Measurements from ENCODE around the gene KRT33B. TPM values are rescaled to one million over a fixed set of nuclear protein-coding genes. Genes with fewer than 3 reads are reported as not detected.
A peak's percentile ranks its signal among the peaks of the same experiment; 100 is the strongest.

Gene KRT33B
- total and polyA plus RNA-seq, 7 donors = not detected

DNA sequence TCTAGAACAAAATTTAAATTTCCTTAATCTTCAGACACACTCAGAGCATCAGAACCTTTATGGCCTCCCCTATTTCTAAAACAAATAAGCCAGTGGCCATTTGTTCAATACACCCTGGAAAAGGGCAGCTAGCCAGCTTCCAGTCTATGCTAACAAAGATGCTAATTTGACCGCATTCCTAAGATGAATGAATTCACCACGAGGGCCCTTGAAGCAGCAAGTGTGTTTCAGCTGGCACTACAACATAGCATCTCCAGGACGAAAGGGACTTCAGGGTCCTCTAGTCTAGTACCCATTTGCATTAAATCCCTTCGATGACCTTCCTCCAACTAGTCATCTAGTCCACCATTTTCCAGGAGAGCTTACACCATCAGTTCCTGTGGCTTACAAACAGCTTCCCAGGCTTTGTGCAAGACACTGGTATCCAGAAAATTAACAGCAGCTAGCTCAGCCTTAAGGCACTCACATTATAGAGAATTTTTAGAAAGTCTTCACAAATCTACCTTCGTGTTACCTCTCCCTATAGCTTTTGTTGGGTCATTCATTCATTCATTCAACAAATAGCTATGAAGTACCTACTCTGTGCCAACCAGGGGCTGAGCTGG is 43.8 kb upstream of the KRT33B start:
- H3K9me3 ChIP-seq = no peaks in the 10 kb centered on the region
- no peaks in the 10 kb centered on the region for H3K27me3 ChIP-seq (ENCODE audit: insufficient read depth in 3 of 3, low read length in 2 of 3)
- no peak overlapping the region for H3K27ac ChIP-seq
- ATAC-seq (no peak), DNase-seq (no peak)
- TF ChIP-seq, protein P1, sequence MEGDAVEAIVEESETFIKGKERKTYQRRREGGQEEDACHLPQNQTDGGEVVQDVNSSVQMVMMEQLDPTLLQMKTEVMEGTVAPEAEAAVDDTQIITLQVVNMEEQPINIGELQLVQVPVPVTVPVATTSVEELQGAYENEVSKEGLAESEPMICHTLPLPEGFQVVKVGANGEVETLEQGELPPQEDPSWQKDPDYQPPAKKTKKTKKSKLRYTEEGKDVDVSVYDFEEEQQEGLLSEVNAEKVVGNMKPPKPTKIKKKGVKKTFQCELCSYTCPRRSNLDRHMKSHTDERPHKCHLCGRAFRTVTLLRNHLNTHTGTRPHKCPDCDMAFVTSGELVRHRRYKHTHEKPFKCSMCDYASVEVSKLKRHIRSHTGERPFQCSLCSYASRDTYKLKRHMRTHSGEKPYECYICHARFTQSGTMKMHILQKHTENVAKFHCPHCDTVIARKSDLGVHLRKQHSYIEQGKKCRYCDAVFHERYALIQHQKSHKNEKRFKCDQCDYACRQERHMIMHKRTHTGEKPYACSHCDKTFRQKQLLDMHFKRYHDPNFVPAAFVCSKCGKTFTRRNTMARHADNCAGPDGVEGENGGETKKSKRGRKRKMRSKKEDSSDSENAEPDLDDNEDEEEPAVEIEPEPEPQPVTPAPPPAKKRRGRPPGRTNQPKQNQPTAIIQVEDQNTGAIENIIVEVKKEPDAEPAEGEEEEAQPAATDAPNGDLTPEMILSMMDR (IDR thresholded peaks at IDR 0.05) = no peak
- intact Hi-C loops (cut with DNase I) = loop anchor here in 1 of 2 donors (10.0 kb wide), 1 partner anchor 231 kb away; no protein-coding TSS in a partner anchor
- H3K4me1 ChIP-seq = peaks cover 5% of the 10 kb centered on the region
- no peaks in the 10 kb centered on the region for H3K36me3 ChIP-seq (ENCODE audit: insufficient read depth in 1 of 2, low read depth in 1 of 2)
- WGBS, 3 donors = 62 to 67% (median 63%) methylated on average over 5 of the region's 5 CpGs
- no peak overlapping the region for H3K4me3 ChIP-seq

DNA sequence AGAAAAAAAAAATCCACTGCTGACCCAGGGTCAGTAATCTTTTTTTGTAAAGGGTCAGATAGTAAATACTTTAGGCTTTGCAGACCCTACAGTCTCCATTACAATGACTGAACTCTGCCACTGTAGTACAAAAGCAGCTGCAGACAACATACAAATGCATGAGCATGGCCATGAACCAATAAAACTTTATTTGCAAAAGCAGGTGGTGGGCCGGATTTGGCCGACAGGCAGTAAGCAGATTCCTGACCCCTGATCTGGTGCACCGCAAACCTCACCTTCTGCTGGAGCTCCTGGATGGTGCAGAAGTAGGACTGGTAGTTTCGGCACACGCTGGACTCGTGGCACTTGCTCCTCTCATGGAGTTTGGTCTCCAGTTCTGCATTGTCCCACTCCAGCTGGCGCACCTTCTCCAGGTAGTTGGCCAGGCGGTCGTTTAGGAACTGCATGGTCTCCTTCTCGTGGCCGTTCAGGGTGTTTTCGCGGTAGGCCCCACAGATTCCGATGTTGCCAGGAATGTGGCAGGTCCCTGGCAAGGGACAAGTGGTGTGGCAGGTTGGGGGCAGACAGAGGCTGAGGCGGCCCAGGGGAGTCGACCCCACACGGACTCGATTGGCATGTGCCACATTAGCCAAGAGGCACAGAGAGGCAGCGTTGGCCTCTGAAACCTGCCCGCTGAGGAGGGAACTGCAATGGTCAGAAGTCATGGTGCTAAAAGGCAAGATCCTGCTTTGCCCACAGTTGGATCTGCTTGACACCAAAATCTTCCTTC is 41.6 kb upstream of the KRT33B start:
- Histone ChIP-seq H3K27me3 (ENCODE audit: insufficient read depth in 3 of 3, low read length in 2 of 3) (no peaks in the 10 kb centered on the region), H3K4me3 (no peak overlapping the region), H3K27ac (no peak overlapping the region), H3K9me3 (no peaks in the 10 kb centered on the region), H3K4me1 (peaks cover 1% of the 10 kb centered on the region), H3K36me3 (ENCODE audit: insufficient read depth in 1 of 2, low read depth in 1 of 2) (no peaks in the 10 kb centered on the region)
- DNase-seq (no peak), ATAC-seq (no peak)
- TF ChIP-seq, protein P1 (IDR thresholded peaks at IDR 0.05) = no peak
- WGBS, 3 donors = 93 to 96% (median 94%) methylated on average over 20 of the region's 20 CpGs
- intact Hi-C loops (cut with DNase I) = loop anchor here in 1 of 2 donors (10.0 kb wide), 1 partner anchor 234 kb away; no protein-coding TSS in a partner anchor

DNA sequence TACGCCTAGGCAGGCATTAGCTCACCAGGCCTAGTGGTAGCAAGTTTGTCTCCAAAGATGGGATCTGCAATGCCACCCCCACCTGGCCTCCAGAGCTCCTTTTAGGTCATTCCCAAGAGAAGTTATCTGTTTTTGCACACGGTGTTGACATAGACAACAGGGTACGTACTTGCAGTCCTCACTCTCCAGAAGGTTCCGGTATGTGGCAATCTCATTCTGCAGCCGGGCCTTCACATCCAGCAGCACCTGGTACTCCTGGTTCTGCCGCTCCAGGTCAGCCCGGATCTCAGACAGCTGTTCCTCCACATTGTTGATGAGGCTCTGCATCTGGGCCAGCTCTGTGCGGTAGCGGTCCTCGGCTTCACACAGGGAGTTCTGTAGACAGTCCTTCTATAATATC is 37.6 kb upstream of the KRT33B start:
- TF ChIP-seq, protein P1 (IDR thresholded peaks at IDR 0.05) = no peak
- whole genome bisulfite sequencing, 3 donors = 86 to 96% (median 90%) methylated on average over 10 of the region's 10 CpGs
- Histone ChIP-seq H3K36me3 (ENCODE audit: insufficient read depth in 1 of 2, low read depth in 1 of 2) (no peaks in the 10 kb centered on the region), H3K27ac (no peak overlapping the region), H3K4me1 (no peaks in the 10 kb centered on the region), H3K27me3 (ENCODE audit: insufficient read depth in 3 of 3, low read length in 2 of 3) (no peaks in the 10 kb centered on the region), H3K9me3 (no peaks in the 10 kb centered on the region), H3K4me3 (no peak overlapping the region)
- intact Hi-C loops (cut with DNase I) = no loop called here
- ATAC-seq = no peak
- no peak for DNase-seq

DNA sequence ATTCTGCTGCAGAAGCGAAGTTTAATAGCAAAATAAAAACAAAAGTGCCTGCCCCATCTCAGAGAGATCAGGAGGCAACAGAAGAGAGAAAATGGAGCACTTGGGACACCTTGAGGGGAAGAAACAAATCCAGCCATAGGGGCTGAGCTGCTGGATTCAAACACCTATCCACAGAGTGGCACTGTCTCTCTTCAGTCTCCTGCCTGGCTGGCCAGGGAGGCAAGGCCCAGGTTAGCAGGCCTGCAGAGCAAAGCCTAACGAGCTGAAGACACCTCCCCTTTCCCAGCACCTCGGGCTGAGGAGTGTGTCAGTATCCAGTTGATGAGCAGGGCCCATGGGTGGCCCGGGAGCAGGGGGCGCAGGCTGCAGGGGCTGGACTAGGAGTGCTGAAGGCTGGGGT is 36.6 kb upstream of the KRT33B start:
- DNase-seq (no peak), ATAC-seq (peak in 2 of 4 donors; percentile 27 to 53)
- Histone ChIP-seq H3K4me3 (no peak overlapping the region), H3K36me3 (ENCODE audit: insufficient read depth in 1 of 2, low read depth in 1 of 2) (no peaks in the 10 kb centered on the region), H3K27me3 (ENCODE audit: insufficient read depth in 3 of 3, low read length in 2 of 3) (no peaks in the 10 kb centered on the region), H3K4me1 (no peaks in the 10 kb centered on the region), H3K27ac (no peak overlapping the region), H3K9me3 (no peaks in the 10 kb centered on the region)
- TF ChIP-seq, protein P1 (IDR thresholded peaks at IDR 0.05) = no peak
- intact Hi-C loops (cut with DNase I) = no loop called here
- 57 to 69% (median 64%) methylated on average over 5 of the region's 5 CpGs for WGBS, 3 donors
